ENCODE data around the gene AIG1. TPM values are rescaled to one million over a fixed set of nuclear protein-coding genes. Genes with fewer than 3 reads are reported as not detected.
"Not testable (repeated sequence)": the region's sequence is repeated elsewhere in the genome, so short reads cannot be mapped to it uniquely, and the experiment has no call there.

The AIG1 gene
- total RNA-seq, 2 donors from 2014 or later: 41.3 to 67.0 TPM

GRCh38 chr6:143135797-143136561 is 75.3 kb downstream of the AIG1 start:
- H3K4me3 ChIP-seq: no peak overlapping the region
- no peak overlapping the region for H3K27ac ChIP-seq
- H3K4me1 ChIP-seq (replicated peaks): no peaks in the 10 kb centered on the region
- no peaks in the 10 kb centered on the region for H3K27me3 ChIP-seq (replicated peaks; ENCODE audit: insufficient read depth)
- intact Hi-C loops (cut with DNase I): no loop called here
- TF ChIP-seq POLR2A (IDR thresholded peaks at IDR 0.05) (no peak), POLR2AphosphoS5 (IDR thresholded peaks at IDR 0.05) (no peak), CTCF (IDR thresholded peaks at IDR 0.05) (no peak)
- H3K36me3 ChIP-seq: no peaks in the 10 kb centered on the region
- WGBS: 80% methylated on average over 3 of the region's 3 CpGs
- no peak for DNase-seq (ENCODE audit: low spot score)
- H3K9me3 ChIP-seq: no peaks in the 10 kb centered on the region

- no peak overlapping the region for H3K27ac ChIP-seq
- no peaks in the 10 kb centered on the region for H3K27me3 ChIP-seq (replicated peaks; ENCODE audit: insufficient read depth)
- no peaks in the 10 kb centered on the region for H3K36me3 ChIP-seq
- H3K4me3 ChIP-seq: no peak overlapping the region
- H3K9me3 ChIP-seq: no peaks in the 10 kb centered on the region
- no peaks in the 10 kb centered on the region for H3K4me1 ChIP-seq (replicated peaks)
- TF ChIP-seq CTCF (IDR thresholded peaks at IDR 0.05) (no peak), POLR2AphosphoS5 (IDR thresholded peaks at IDR 0.05) (no peak), POLR2A (IDR thresholded peaks at IDR 0.05) (no peak)
- intact Hi-C loops (cut with DNase I): no loop called here
- WGBS: 74% methylated on average over 3 of the region's 3 CpGs
- DNase-seq (ENCODE audit: low spot score): no peak
These were observed 76.0 kb downstream of the AIG1 start for GRCh38 chr6:143136647-143137046.

- no peaks in the 10 kb centered on the region for H3K9me3 ChIP-seq
- H3K4me1 ChIP-seq (replicated peaks): no peaks in the 10 kb centered on the region
- DNase-seq (ENCODE audit: low spot score): no peak
- no peak overlapping the region for H3K4me3 ChIP-seq
- H3K36me3 ChIP-seq: no peaks in the 10 kb centered on the region
- TF ChIP-seq POLR2A (IDR thresholded peaks at IDR 0.05) (no peak), POLR2AphosphoS5 (IDR thresholded peaks at IDR 0.05) (no peak), CTCF (IDR thresholded peaks at IDR 0.05) (no peak)
- 85% methylated on average over 3 of the region's 3 CpGs for WGBS
- intact Hi-C loops (cut with DNase I): no loop called here
- H3K27ac ChIP-seq: no peak overlapping the region
- no peaks in the 10 kb centered on the region for H3K27me3 ChIP-seq (replicated peaks; ENCODE audit: insufficient read depth)
These were observed 78.6 kb downstream of the AIG1 start for GRCh38 chr6:143139239-143139784.

GRCh38 chr6:143139884-143140283 is 79.2 kb downstream of the AIG1 start:
- DNase-seq (ENCODE audit: low spot score); H3K4me3 ChIP-seq; H3K27me3 ChIP-seq (replicated peaks; ENCODE audit: insufficient read depth); H3K4me1 ChIP-seq (replicated peaks); H3K27ac ChIP-seq; intact Hi-C loops (cut with DNase I); H3K36me3 ChIP-seq; H3K9me3 ChIP-seq: not testable (repeated sequence)
- WGBS: 87% methylated on average over 5 of the region's 5 CpGs

GRCh38 chr6:143140767-143141166 is 80.1 kb downstream of the AIG1 start:
- no peak overlapping the region for H3K27ac ChIP-seq
- DNase-seq (ENCODE audit: low spot score): no peak
- no peaks in the 10 kb centered on the region for H3K36me3 ChIP-seq
- no peak overlapping the region for H3K4me3 ChIP-seq
- H3K27me3 ChIP-seq (replicated peaks; ENCODE audit: insufficient read depth): no peaks in the 10 kb centered on the region
- no peaks in the 10 kb centered on the region for H3K4me1 ChIP-seq (replicated peaks)
- H3K9me3 ChIP-seq: no peaks in the 10 kb centered on the region
- intact Hi-C loops (cut with DNase I): no loop called here
- TF ChIP-seq POLR2AphosphoS5 (IDR thresholded peaks at IDR 0.05): no peak
- no peak for TF ChIP-seq CTCF (IDR thresholded peaks at IDR 0.05)
- no peak for TF ChIP-seq POLR2A (IDR thresholded peaks at IDR 0.05)
- 69% methylated on average over 2 of the region's 2 CpGs for WGBS
